Measurements from ENCODE around the gene ADK. TPM values are rescaled to one million over a fixed set of nuclear protein-coding genes. Genes with fewer than 3 reads are reported as not detected.

The ADK gene
- total RNA-seq, 1 experiment from 2014 or later, result 159 TPM

DNA sequence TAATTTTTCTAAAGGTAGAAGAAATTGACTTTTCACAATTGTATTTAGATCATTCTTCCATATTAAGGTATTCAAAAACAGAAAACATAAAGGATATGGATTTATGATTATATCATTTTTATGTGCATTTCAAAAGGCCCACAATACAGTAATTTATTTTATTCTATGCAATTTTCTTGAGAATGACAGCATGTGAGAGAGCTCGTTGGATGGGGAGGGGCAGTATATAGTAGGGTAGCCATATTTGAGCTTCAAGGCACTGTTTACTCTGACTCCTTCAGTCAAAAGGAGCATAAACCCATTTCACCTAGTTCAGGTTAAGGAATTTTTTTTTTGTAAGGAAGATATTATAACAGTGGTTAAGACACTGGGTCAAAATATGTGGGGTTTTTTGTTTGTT, 534.5 kb downstream of the ADK start:
- Histone ChIP-seq H3K4me1 (replicated peaks; ENCODE audit: insufficient read depth) (no peaks in the 10 kb centered on the region), H4K20me1 (ENCODE audit: insufficient read depth) (no peaks in the 10 kb centered on the region), H3K27ac (no peak overlapping the region), H3K4me2 (no peak overlapping the region), H3K9me3 (ENCODE audit: insufficient read depth, low read depth) (no peaks in the 10 kb centered on the region), H3F3A (ENCODE audit: insufficient read depth, low read depth) (no peaks in the 10 kb centered on the region), H3K4me3 (no peak overlapping the region), H2AFZ (no peak overlapping the region), H3K27me3 (ENCODE audit: insufficient read depth, low read depth) (no peaks in the 10 kb centered on the region), H3K9me2 (ENCODE audit: insufficient read depth) (no peaks in the 10 kb centered on the region), H3K36me3 (ENCODE audit: low read depth) (no peaks in the 10 kb centered on the region), H3K79me2 (ENCODE audit: low read depth) (no peaks in the 10 kb centered on the region)
- no peak for DNase-seq
- intact Hi-C loops (cut with micrococcal nuclease; ENCODE audit: unreplicated experiment), result no loop called here
- ChIA-PET CTCF (no interaction called here), POLR2A (ENCODE audit: unreplicated experiment) (no interaction called here)
- no peak for TF ChIP-seq EZH2 (IDR thresholded peaks at IDR 0.05; ENCODE audit: low read depth)
- TF ChIP-seq, protein P1, sequence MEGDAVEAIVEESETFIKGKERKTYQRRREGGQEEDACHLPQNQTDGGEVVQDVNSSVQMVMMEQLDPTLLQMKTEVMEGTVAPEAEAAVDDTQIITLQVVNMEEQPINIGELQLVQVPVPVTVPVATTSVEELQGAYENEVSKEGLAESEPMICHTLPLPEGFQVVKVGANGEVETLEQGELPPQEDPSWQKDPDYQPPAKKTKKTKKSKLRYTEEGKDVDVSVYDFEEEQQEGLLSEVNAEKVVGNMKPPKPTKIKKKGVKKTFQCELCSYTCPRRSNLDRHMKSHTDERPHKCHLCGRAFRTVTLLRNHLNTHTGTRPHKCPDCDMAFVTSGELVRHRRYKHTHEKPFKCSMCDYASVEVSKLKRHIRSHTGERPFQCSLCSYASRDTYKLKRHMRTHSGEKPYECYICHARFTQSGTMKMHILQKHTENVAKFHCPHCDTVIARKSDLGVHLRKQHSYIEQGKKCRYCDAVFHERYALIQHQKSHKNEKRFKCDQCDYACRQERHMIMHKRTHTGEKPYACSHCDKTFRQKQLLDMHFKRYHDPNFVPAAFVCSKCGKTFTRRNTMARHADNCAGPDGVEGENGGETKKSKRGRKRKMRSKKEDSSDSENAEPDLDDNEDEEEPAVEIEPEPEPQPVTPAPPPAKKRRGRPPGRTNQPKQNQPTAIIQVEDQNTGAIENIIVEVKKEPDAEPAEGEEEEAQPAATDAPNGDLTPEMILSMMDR (conservative IDR thresholded peaks at IDR 0.05), result no peak
- no TSS peak for BruUV-seq (replicated peaks)

DNA sequence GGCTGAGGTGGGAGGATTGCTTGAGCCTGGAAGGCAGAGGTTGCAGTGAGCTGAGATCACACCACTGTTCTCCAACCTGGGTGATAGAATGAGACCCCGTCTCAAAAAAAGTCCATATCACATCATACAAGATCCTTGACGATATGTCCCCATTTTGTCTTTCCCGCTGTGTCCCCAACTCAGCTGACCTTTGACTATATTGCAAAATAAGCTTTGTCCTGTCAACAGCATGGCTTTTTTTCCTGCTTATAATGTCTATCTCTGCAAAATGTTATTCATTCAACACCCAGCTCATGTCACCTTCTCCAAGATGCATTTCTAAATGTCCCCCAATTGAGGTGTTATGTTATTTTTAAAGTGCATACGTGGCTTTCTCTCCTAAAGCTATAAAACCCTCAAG, 539.4 kb downstream of the ADK start:
- ChIA-PET POLR2A (ENCODE audit: unreplicated experiment) (no interaction called here), CTCF (no interaction called here)
- Histone ChIP-seq H3K4me3 (no peak overlapping the region), H2AFZ (no peak overlapping the region), H3K9me3 (ENCODE audit: insufficient read depth, low read depth) (no peaks in the 10 kb centered on the region), H3K27me3 (ENCODE audit: insufficient read depth, low read depth) (no peaks in the 10 kb centered on the region), H3K4me2 (no peak overlapping the region), H3K9me2 (ENCODE audit: insufficient read depth) (no peaks in the 10 kb centered on the region), H3K36me3 (ENCODE audit: low read depth) (no peaks in the 10 kb centered on the region), H3K79me2 (ENCODE audit: low read depth) (no peaks in the 10 kb centered on the region), H3K27ac (no peak overlapping the region), H3F3A (ENCODE audit: insufficient read depth, low read depth) (no peaks in the 10 kb centered on the region), H4K20me1 (ENCODE audit: insufficient read depth) (no peaks in the 10 kb centered on the region), H3K4me1 (replicated peaks; ENCODE audit: insufficient read depth) (no peaks in the 10 kb centered on the region)
- BruUV-seq (replicated peaks), result no TSS peak
- no peak for DNase-seq
- intact Hi-C loops (cut with micrococcal nuclease; ENCODE audit: unreplicated experiment), result no loop called here
- no peak for TF ChIP-seq EZH2 (IDR thresholded peaks at IDR 0.05; ENCODE audit: low read depth)
- TF ChIP-seq, protein P1 (conservative IDR thresholded peaks at IDR 0.05), result no peak

DNA sequence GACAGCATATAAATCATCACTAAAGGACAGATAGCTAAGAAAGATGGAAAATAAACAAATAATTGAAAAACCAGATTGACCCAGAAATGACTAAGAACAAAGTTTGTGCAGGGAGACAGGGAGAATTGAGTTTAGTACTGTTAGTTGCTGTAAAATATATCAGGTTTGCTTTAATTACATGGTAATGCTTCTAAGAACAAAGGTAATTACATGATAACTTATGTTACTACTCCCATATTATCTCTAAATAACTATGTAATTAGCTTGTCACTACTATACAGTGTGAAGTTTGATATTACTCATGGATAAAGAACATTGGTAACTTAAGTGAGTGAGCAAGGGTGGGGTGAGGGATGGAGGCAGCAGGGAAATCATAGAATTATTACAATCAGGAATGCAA, 540.1 kb downstream of the ADK start:
- no peak for DNase-seq
- no peak overlapping the region for H3K4me3 ChIP-seq
- no peaks in the 10 kb centered on the region for H3K27me3 ChIP-seq (ENCODE audit: insufficient read depth, low read depth)
- no peaks in the 10 kb centered on the region for H3K79me2 ChIP-seq (ENCODE audit: low read depth)
- CTCF ChIA-PET, result no interaction called here
- no peak overlapping the region for H2AFZ ChIP-seq
- H3K27ac ChIP-seq, result no peak overlapping the region
- intact Hi-C loops (cut with micrococcal nuclease; ENCODE audit: unreplicated experiment), result no loop called here
- TF ChIP-seq, protein P1 (conservative IDR thresholded peaks at IDR 0.05), result no peak
- TF ChIP-seq EZH2 (IDR thresholded peaks at IDR 0.05; ENCODE audit: low read depth), result no peak
- BruUV-seq (replicated peaks), result no TSS peak
- no peak overlapping the region for H3K4me2 ChIP-seq
- no peaks in the 10 kb centered on the region for H4K20me1 ChIP-seq (ENCODE audit: insufficient read depth)
- H3K9me2 ChIP-seq (ENCODE audit: insufficient read depth), result no peaks in the 10 kb centered on the region
- H3K9me3 ChIP-seq (ENCODE audit: insufficient read depth, low read depth), result no peaks in the 10 kb centered on the region
- H3K36me3 ChIP-seq (ENCODE audit: low read depth), result no peaks in the 10 kb centered on the region
- POLR2A ChIA-PET (ENCODE audit: unreplicated experiment), result no interaction called here
- H3K4me1 ChIP-seq (replicated peaks; ENCODE audit: insufficient read depth), result no peaks in the 10 kb centered on the region
- no peaks in the 10 kb centered on the region for H3F3A ChIP-seq (ENCODE audit: insufficient read depth, low read depth)
